ENCODE measurements around the gene METTL3. TPM values are rescaled to one million over a fixed set of nuclear protein-coding genes. Genes with fewer than 3 reads are reported as not detected.
"Not testable (repeated sequence)": the region's sequence is repeated elsewhere in the genome, so short reads cannot be mapped to it uniquely, and the experiment has no call there.

Gene METTL3
- total and polyA plus RNA-seq, 2 of the 13 experiments (the other 11 are each of a cell fraction or from before 2014, with no cell fraction given): 123 to 130 TPM

GRCh38 chr14:21553266-21553665 lies 42.1 kb upstream of the METTL3 start (continued):
- TF ChIP-seq ARID3A (IDR thresholded peaks at IDR 0.05; ENCODE audit: low read depth, low read length): no peak
- TF ChIP-seq CCAR2 (optimal IDR thresholded peaks at IDR 0.05; ENCODE audit: low read depth, low read length): no peak
- TF ChIP-seq HOXA9 (CRISPR knock-in tag; IDR thresholded peaks at IDR 0.05; ENCODE audit: borderline replicate concordance): no peak

GRCh38 chr14:21544588-21544987 lies 33.4 kb upstream of the METTL3 start:
- peaks cover 17% of the 10 kb centered on the region; the same call in 1 of the 2 replicates for H3K4me1 ChIP-seq (ENCODE audit: insufficient read depth, low read length)
- H3K36me3 ChIP-seq (replicated peaks in 1 of 2; ENCODE audit: control insufficient read depth in 1 of 2, insufficient read depth in 2 of 2, low read length in 2 of 2); ATAC-seq; H2AFZ ChIP-seq (ENCODE audit: low read length); H3K27ac ChIP-seq (ENCODE audit: extremely low read length, insufficient read depth, low read length); DNase-seq (ENCODE audit: low spot score); H3K9me3 ChIP-seq (ENCODE audit: low read length); H3K4me2 ChIP-seq (ENCODE audit: low read depth, low read length); H4K20me1 ChIP-seq (ENCODE audit: insufficient read depth, low read length); intact Hi-C loops (cut with micrococcal nuclease; ENCODE audit: unreplicated experiment); H3K79me2 ChIP-seq (ENCODE audit: insufficient read depth, low read length); BruUV-seq (replicated peaks); H3K4me3 ChIP-seq (replicated peaks in 1 of 3; ENCODE audit: insufficient read depth in 1 of 3, low read depth in 2 of 3, low read length in 3 of 3); POLR2A ChIA-PET; H3K9ac ChIP-seq (ENCODE audit: insufficient read depth, low read depth, low read length); FAIRE-seq; CTCF ChIA-PET (ENCODE audit: low intra/inter-chr PET ratio, low total read pairs); in situ Hi-C loops (cut with HindIII; ENCODE audit: extremely low pct_ligation_motif_present, low pct_unique_long_range_greater_than_20kb); H3K27me3 ChIP-seq (ENCODE audit: control insufficient read depth in 1 of 2, insufficient read depth in 2 of 2, low read length in 2 of 2): not testable (repeated sequence)
- TF ChIP-seq ARID5B (CRISPR knock-in tag; IDR thresholded peaks at IDR 0.05): peak; percentile 27; the same call in 1 of the 2 replicates
- TF ChIP-seq ZNF460 (CRISPR knock-in tag; IDR thresholded peaks at IDR 0.05; ENCODE audit: borderline replicate concordance): peak; percentile 80
- TF ChIP-seq CEBPG (CRISPR knock-in tag; IDR thresholded peaks at IDR 0.05): peak; percentile 65
- TF ChIP-seq CEBPB (IDR thresholded peaks at IDR 0.05; ENCODE audit: borderline replicate concordance, low read depth, low read length): peak; percentile 60
- peak; percentile 66; the same call in 1 of the 2 replicates for TF ChIP-seq ZNF770 (CRISPR knock-in tag; IDR thresholded peaks at IDR 0.05)
- peak; percentile 49; the same call in 1 of the 2 replicates for TF ChIP-seq ZMYM3 (CRISPR knock-in tag; IDR thresholded peaks at IDR 0.05)
- WGBS (ENCODE audit: low lambda C conversion rate): 67% methylated on average over 7 of the region's 7 CpGs
